Mesangial cell (primary cell): ENCODE data around the gene CREB3L2. TPM values are rescaled to one million over a fixed set of nuclear protein-coding genes. Genes with fewer than 3 reads are reported as not detected.

Experiments used
- total RNA-seq: library from RNA; depleted of rRNA; stranded (reverse); fragments of >200 nt; gene quantifications from 2 replicates; pipeline ENCODE4 v1.2.3, GENCODE V29; 2015

CREB3L2 gene, protein sequence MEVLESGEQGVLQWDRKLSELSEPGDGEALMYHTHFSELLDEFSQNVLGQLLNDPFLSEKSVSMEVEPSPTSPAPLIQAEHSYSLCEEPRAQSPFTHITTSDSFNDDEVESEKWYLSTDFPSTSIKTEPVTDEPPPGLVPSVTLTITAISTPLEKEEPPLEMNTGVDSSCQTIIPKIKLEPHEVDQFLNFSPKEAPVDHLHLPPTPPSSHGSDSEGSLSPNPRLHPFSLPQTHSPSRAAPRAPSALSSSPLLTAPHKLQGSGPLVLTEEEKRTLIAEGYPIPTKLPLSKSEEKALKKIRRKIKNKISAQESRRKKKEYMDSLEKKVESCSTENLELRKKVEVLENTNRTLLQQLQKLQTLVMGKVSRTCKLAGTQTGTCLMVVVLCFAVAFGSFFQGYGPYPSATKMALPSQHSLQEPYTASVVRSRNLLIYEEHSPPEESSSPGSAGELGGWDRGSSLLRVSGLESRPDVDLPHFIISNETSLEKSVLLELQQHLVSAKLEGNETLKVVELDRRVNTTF
- 27.8 and 33.4 TPM in 2 replicates for total RNA-seq

GRCh38 chr7:138001529-138002095, at the start of gene CREB3L2:
TSS of gene CREB3L2 (minus strand) at chr7:138002086. CDS start at chr7:138001705, 381 bp downstream.

GRCh38 chr7:137846827-137847567, 154.9 kb downstream of the CREB3L2 start, which contains the start of gene DGKI:
TSS of gene DGKI (minus strand) at chr7:137846974.

Other genes starting within 250 kb of the CREB3L2 start
- 3.4 and 13.4 TPM in 2 replicates for gene DGKI, start 155.1 kb downstream of the CREB3L2 start, total RNA-seq
- not detected in 2 replicates for gene AKR1D1, start 74.4 kb upstream of the CREB3L2 start, total RNA-seq